NCI-H2107 treated with DMSO at 0.1 percent for 48 hours (cell line): ENCODE data around the gene SLC7A5.
"Not testable (repeated sequence)": the region's sequence is repeated elsewhere in the genome, so short reads cannot be mapped to it uniquely, and the experiment has no call there.

ENCODE experiments used
- DNase-seq: peaks from one replicate; lab custom pipeline; 2025; ENCODE audit not compliant: unreplicated experiment; lab: John Stamatoyannopoulos, UW

SLC7A5 gene

DNA sequence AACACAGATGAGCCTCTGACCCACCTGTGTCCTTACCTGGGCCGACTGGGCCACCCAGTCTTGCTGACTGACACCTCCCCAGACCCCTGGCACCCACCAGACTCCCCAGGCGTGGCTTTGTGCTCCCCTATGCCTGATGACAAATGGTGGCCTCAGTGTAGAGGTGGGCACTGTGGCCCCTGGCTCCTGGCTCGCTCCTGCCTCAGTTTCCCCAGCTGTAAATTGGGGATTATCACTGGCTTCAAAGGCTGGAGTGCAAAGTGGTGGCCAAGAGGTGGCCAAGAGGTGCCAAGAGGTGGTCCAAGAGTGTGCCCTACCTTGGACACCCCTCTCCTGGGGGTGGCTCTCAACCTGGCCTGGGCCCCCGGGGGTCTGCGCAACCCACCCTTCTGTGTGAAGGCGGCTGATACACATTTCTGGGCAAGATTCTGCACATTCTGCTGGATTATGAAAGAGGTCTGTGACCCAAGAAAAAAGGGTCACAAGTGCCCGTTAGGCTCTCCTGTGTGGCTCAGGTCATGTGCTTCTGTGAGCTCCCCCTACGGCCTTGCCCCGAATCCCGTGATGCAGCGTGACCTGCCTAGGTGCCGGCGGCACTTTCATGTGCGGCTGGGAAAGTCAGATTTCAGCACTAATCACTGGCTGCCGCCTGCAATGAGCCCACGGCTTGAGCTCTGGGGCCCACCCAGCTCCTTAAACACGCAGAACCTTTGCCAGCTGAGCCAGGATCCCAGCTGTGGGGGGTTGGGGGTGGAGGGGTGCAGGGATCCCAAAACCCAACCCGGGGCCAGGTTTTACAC lies 7.8 kb downstream of the SLC7A5 start:
- DNase-seq: not testable (repeated sequence)

DNA sequence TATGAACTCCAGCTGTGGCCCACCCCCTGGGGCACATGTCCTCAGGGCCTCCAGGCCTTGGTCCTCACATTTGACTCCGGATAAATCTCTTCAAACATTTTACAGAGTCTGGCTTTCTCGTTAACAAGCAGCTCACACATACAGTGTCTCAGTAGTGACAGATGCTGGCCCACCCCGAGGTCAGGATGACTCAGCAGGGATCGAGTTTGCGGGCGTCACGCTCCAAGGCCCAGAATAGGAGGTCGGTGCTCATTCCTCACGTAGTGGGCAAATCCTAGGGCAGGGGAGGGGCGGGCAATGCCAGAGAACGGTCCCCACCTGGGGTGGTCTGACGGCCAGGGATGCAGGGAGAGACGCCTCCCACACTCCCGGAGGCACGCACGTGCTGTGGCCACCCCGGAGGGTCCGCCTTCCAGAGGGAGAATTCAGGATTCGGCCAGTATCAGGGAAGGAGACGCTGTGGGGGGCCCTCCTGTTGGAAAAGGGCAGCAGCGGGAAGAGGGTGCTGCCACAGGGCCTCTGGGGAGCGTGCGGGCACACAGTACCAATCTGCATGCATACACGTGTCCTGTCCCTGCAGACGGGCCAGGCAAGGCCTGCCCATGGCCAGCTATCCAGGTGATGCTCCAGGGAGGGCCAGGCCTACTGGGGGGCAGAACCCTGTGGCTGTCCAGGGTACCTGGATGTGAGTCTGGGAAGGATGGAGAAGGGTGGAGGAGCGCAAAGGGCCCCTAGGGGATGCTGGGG lies 8.6 kb downstream of the SLC7A5 start:
- no peak for DNase-seq

DNA sequence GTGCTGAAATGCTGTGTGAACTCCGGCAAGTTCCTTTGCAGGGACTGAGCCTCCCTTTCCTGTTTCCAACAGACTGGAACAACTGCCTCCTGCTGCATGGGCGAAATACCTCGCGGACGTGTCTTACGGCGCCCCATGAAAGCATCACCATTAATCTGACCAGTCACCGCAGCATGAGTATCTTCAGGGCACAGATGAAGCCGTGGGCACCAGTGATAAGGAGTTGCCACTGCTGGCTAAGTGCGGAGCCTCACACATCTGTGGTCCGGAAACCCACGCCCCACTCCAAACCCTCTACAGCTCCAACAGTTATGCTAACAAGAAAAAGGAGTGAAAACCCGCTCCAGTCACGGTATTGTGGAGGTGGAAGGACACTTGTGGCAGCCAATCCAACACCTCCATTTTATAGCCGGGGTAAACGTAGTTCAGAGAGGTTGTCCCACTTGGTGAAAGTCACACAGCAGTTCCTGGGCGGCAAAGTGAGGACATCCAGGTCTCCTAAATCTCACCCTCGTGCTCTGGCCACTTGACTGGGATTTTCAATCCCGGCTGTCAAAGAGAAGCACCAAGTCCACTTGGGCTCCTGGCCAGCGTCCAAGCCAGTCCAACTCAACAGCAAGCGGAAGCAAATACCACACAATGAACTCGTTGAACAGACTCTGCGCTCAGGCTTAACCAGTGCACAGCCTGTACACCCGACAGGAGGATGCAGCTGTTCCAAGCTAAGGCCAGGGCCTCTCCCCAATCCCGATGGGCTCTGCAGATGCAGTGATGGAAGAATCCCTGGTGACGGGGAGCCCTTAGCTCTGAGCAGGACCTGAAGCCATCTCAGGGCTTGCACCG lies 10.9 kb downstream of the SLC7A5 start:
- not testable (repeated sequence) for DNase-seq

DNA sequence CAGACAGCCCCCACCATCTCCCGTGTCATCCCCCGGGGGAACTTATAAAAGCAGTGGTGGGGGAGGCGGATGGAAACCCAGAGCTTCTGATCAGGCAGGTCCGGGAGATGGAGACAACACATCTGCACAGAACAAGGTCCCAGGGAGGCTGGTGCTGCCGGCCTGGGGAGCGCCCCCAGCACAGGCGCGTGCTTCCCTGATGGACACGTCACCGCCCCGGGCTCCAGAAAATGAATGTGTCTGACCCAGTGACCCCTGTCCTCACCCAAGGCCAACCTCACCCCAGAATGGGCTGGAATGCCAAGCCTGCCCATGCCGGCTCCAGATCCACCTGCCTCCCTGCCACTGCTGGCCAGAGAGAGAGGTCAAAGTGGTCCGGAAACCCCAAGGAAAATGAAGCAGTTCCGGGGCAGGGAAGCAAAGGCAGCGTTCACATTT lies 12.5 kb downstream of the SLC7A5 start:
- no peak for DNase-seq

GRCh38 chr16:87855852-87856715 lies 13.2 kb downstream of the SLC7A5 start:
- no peak for DNase-seq

GRCh38 chr16:87854907-87855683 lies 14.2 kb downstream of the SLC7A5 start:
- no peak for DNase-seq

GRCh38 chr16:87854053-87854906 lies 15.0 kb downstream of the SLC7A5 start:
- no peak for DNase-seq

- peak; percentile 82 for DNase-seq
These were observed 15.8 kb downstream of the SLC7A5 start for GRCh38 chr16:87853411-87854052.

DNA sequence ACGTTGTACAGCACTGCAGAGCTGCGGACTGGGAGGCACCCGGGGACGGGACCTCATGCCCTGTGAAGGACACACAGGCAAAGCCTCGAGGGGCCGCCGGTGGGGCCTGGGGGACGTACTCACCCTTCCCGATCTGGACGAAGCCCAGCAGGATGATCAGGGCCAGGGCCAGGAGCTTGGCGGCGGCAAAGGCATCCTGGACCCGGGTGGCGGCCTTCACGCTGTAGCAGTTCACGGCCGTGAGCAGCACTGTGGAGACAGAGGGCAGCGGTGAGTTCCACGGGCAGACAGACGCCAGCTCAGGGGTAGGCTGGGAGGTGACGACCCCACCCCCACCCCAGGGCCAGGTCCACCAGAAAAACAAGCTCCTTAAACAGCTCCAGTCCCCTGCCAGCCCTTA lies 17.7 kb downstream of the SLC7A5 start:
- DNase-seq: no peak

- peak; percentile 82 for DNase-seq
These were observed 18.1 kb downstream of the SLC7A5 start for GRCh38 chr16:87851141-87851587.

DNA sequence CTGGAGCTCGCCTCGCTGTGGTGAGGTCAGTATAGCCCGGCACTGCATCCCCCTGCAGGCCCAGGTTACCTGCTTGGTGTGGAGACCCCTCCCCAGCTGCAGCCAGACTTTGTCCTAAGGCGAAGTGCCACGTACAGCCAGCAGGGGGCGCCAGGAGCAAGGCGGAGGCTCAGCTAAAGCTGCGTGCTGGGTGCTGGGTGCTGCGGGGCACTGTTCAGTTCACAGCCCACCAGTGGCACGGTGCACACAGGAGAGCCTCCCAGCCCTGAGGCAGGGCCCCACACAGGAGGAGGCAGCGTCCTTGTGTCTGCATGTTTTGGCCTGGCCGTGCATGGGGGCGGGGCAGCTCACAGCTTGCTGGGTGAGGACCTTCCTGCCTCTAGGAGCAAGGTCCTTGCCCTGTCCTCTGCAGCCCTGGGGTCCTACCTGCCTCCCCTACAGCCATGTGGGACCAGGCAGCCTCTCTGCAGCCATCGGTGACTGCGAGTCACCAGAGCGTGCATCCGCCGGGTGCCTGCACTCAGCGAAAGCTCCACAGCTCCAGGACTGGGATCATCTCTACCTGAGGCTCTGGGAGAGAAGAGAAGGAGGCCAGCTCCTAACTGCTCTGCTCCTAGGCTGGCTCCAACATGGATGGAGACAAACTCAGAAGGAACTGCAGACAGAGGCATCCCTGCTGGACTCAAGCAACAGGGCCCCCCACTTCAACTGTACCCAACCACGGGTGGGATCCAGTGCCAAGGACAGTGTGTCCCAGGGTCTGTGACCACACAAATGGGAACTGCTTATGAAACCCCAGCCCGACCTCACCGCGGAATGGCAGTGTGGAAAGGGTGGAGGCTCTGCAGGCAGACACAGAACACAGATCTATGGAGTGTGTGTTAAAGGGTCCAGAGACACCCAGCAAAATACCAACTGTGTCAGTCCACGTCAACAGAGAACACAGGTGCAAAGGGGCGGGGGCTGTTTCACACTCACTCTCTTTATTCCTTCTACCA lies 19.0 kb downstream of the SLC7A5 start:
- DNase-seq: no peak

DNA sequence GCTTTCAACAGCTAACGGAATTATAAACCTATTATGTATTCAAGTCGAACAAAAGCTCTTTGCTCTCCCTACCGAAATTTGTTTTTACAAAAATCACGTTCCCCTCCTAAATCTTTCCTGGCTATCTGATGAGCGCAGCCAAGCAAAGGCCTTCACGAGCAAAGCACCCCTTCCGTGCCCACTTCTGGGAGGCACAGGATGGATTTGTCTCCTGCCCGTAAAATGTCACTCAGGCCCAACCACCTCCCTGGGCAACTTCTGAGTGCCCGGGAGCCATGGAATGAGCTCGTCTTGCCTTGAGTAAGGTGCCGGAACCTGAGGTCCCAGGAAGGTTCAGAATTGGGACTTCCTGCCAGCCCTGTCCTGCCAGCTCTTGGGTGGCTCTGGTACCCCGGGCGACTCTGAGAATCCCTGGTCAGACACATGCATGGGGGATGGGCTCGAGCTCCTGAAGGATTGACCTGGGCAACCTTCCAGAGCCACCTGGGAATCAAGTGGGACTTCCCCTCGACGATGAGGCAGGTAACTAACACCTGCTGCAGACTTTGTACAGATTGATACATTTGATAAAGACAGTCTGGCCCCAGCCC lies 19.8 kb downstream of the SLC7A5 start:
- no peak for DNase-seq

GRCh38 chr16:87848676-87849345 lies 20.5 kb downstream of the SLC7A5 start:
- DNase-seq: no peak

- no peak for DNase-seq
These were observed 21.3 kb downstream of the SLC7A5 start for GRCh38 chr16:87847785-87848675.

- DNase-seq: no peak
These were observed 21.9 kb downstream of the SLC7A5 start for GRCh38 chr16:87847467-87847784.
